HUES64 (cell line): ENCODE results near the gene ATXN7L1.

Source experiments
- H3K27ac ChIP-seq: 2 replicates; pipeline ENCODE4 v1.7.0; 2013; ENCODE audit warnings: low read depth, low read length, inconsistent platforms
- H3K27me3 ChIP-seq: 2 replicates; pipeline ENCODE4 v1.6.1; 2013; ENCODE audit warnings: mild to moderate bottlenecking, low read length; ENCODE audit not compliant: insufficient read depth
- H3K36me3 ChIP-seq: 2 replicates; pipeline ENCODE4 v1.6.1; 2013; ENCODE audit warnings: mild to moderate bottlenecking, low read length; ENCODE audit not compliant: insufficient read depth
- H3K4me1 ChIP-seq: 2 replicates; pipeline ENCODE4 v1.6.1; 2013; ENCODE audit warnings: mild to moderate bottlenecking, low read length, moderate library complexity; ENCODE audit not compliant: insufficient read depth
- H3K4me3 ChIP-seq: 2 replicates; pipeline ENCODE4 v1.5.1; 2013; ENCODE audit warnings: mild to moderate bottlenecking, low read length, moderate library complexity
- H3K9ac ChIP-seq: 2 replicates; pipeline ENCODE4 v1.6.1; 2013; ENCODE audit warnings: mild to moderate bottlenecking, low read depth, low read length
- H3K9me3 ChIP-seq: 2 replicates; pipeline ENCODE4 v1.6.1; 2013; ENCODE audit warnings: low read depth, low read length; ENCODE audit not compliant: insufficient read depth
- WGBS: fragments of 150-250, 120-280 bp; methylation state at CpG from one replicate; pipeline ENCODE4 v1.1.7; 2013; ENCODE audit warnings: missing lambda C conversion rate; 5-methylcytosine and 5-hydroxymethylcytosine counted together

The ATXN7L1 gene

DNA sequence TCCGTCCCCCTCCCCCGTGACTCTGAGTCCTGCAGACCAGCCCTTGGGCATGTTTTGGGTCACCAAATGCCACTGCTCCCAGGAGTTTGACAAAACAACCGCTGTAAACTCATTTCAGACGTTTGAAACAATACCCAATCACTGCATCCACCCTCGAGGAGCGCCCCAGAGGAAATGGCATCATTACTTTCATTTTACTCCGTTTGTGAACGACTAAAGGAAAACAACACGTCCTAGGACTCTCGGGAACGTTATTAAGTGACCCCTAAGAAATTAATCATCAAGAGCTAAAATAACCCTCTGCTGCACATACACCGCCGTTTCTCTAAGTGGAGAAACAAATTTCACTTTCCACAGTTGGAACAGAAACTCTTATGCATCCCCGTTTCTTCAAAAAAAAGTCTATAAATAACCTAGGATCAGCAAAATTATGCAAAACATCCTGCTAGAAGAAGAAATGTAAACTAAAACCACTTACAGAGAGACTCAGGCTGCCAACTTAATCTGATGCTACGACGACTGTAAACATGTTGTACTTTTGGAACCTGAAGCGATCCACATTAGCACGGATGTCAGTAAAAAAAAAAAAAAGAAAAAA, 185.2 kb downstream of the ATXN7L1 start:
- Histone ChIP-seq H3K4me3 (peak overlapping the region; percentile 54), H3K27ac (peak overlapping the region; percentile 67; the same call in 1 of the 2 replicates), H3K9ac (peak overlapping the region; percentile 58), H3K4me1 (peaks cover 54% of the 10 kb centered on the region), H3K36me3 (no peaks in the 10 kb centered on the region), H3K9me3 (no peaks in the 10 kb centered on the region), H3K27me3 (no peaks in the 10 kb centered on the region; the same call in 1 of the 2 replicates)
- 21% methylated on average over 18 of the region's 18 CpGs for WGBS

DNA sequence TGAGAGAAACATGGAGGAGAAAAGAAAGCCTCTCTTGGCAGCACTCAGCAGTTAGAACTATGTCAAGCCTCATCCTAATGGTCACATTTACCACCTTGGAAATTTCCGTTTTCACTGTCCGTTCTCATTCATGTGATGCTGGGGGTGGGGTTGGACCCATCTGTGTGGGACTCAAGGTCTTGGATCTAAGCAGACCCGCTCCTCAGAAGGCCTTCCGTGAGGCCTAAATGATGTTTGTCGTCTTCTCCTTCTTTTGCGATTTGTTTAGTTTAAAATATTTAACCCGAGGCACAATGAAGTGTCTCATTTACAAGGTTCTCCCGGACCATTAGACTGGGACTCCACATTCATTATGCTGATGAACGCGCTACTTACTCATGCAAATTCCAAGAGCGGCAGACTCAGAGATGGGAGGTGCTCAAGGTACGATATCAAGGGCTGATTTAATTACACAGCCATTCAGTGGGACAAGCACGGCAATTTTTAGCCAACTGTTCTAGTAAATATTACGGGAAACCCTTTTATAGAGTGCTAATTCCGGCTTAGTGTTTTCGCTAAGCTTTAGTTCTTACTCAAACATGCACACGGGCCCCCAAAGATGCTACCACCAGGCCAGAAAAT, 186.0 kb downstream of the ATXN7L1 start:
- Histone ChIP-seq H3K27me3 (no peaks in the 10 kb centered on the region; the same call in 1 of the 2 replicates), H3K27ac (peak overlapping the region; percentile 67; the same call in 1 of the 2 replicates), H3K4me1 (peaks cover 47% of the 10 kb centered on the region), H3K4me3 (peak overlapping the region; percentile 54), H3K36me3 (no peaks in the 10 kb centered on the region), H3K9me3 (no peaks in the 10 kb centered on the region), H3K9ac (peak overlapping the region; percentile 58)
- 49% methylated on average over 17 of the region's 17 CpGs for WGBS

DNA sequence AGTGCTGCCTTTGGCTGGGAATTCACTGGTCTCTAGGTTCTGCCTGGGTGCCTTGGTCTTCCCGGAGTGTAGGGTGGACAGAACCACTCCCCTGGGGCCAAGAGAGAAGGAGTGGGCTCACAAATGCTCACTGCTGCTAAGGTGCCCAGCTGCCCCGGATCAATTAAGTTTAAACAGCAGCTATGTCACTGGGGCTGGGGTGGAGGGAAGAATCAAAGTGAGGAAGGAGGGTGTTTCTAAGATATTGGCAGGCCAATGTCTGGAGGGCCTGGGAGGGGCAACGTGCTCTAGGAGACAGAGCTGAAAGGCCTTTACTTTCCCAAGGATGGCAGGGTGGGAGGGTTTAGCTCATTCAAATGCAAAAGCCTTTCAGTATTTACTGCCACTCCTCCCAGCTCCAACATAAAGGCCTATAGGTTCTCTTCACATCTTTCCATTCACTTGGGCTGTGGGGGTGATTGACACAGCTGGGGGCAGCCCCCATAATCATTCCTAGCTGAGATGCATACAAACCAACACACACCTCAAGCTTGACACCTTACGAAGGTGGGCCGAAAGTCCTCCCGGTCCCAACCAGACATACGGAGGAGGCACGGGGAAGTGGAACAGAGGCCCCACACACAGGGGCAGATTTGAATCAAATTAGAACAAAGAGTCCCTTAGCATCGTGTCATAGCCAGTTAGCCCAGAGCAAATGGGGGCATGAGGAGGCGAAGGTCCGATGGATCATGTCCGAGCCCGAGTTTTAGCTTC, 187.2 kb downstream of the ATXN7L1 start:
- Histone ChIP-seq H3K27me3 (no peaks in the 10 kb centered on the region; the same call in 1 of the 2 replicates), H3K4me1 (peaks cover 47% of the 10 kb centered on the region), H3K27ac (peak overlapping the region; percentile 92), H3K4me3 (peak overlapping the region; percentile 21; the same call in 1 of the 2 replicates), H3K9ac (peak overlapping the region; percentile 2; the same call in 1 of the 2 replicates), H3K9me3 (no peaks in the 10 kb centered on the region), H3K36me3 (no peaks in the 10 kb centered on the region)
- 18% methylated on average over 13 of the region's 13 CpGs for WGBS

DNA sequence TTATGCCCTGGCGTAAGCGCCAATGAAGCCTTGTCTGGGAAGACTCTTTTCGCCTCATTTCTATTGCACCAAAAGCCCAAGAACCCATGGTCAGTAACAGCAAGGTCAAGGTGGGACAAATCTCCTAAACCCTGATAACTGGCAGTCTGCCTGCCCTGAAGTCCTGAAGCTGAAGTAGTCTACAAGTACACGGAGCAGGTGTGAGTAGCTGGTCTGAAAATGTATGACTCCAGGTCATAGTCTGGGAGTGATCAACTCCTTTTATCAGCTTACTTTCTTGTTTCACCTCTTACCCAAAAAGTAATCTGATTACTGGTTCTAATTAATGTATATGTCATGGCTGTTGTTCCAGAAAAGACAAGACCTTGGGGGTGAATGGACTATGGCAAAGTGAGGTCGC, 187.8 kb downstream of the ATXN7L1 start:
- Histone ChIP-seq H3K27ac (peak overlapping the region; percentile 82), H3K9ac (no peak overlapping the region), H3K27me3 (no peaks in the 10 kb centered on the region; the same call in 1 of the 2 replicates), H3K4me3 (no peak overlapping the region), H3K36me3 (no peaks in the 10 kb centered on the region), H3K4me1 (peaks cover 47% of the 10 kb centered on the region), H3K9me3 (no peaks in the 10 kb centered on the region)
- 63% methylated on average over 5 of the region's 5 CpGs for WGBS

DNA sequence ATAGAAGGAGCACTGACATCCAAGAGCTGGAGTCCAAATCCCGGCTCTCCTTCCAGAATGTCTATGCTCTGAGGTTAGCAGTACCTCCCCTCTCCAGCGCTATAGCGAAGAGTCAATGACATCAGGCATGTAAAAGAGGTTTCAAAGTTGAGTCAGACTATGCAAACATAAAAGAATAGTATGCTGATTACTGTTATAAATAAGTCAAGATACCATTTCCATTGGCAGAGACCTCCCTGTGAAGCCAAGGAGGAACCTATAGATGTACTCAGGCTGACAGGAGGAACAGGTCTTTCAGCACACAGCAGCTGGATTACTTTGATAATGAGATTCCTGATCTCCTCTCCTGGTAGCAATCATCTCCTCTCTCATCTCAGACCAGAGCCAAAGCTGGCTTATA, 191.2 kb downstream of the ATXN7L1 start:
- Histone ChIP-seq H3K9ac (no peak overlapping the region), H3K9me3 (no peaks in the 10 kb centered on the region), H3K4me3 (no peak overlapping the region), H3K27ac (no peak overlapping the region), H3K4me1 (peaks cover 38% of the 10 kb centered on the region), H3K36me3 (no peaks in the 10 kb centered on the region), H3K27me3 (no peaks in the 10 kb centered on the region)
- WGBS, result 87% methylated on average over 3 of the region's 3 CpGs

DNA sequence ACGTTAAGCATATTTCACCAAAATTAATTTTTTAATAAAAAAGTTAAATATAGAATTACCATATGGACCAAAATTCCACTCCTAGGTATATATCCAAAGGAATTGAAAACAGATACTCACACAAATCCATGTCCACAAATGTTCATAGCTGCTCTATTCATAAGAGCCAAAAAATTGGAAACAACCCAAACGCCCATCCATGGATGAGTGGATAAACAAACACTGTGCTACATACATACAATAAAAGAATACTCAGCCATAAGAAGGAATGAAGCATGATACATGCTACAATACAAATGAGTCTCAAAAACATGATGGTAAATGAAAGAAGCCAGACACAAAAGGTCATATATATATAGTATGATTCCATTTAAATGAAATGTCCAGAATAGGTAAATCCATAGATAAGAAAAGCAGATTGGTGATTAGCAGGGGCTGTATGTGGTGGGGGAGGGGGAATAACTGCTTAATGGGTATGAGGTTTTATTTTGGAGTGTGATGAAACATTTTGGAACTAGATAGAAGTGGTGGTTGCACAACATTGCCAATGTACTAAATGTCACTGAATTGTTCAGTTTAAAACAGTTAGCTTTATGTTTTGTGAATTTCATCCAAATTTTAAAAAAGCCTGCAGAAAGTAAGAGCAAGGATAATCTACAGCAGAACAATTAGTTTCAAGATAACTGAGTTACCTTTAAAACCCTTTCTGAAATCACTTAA, 193.9 kb downstream of the ATXN7L1 start:
- H3K27ac ChIP-seq, result no peak overlapping the region
- peaks cover 17% of the 10 kb centered on the region; the same call in 1 of the 2 replicates for H3K4me1 ChIP-seq
- H3K4me3 ChIP-seq, result no peak overlapping the region
- H3K9me3 ChIP-seq, result no peaks in the 10 kb centered on the region
- H3K27me3 ChIP-seq, result no peaks in the 10 kb centered on the region
- H3K9ac ChIP-seq, result no peak overlapping the region
- H3K36me3 ChIP-seq, result no peaks in the 10 kb centered on the region
- WGBS, result 92% methylated on average over 1 of the region's 2 CpGs

DNA sequence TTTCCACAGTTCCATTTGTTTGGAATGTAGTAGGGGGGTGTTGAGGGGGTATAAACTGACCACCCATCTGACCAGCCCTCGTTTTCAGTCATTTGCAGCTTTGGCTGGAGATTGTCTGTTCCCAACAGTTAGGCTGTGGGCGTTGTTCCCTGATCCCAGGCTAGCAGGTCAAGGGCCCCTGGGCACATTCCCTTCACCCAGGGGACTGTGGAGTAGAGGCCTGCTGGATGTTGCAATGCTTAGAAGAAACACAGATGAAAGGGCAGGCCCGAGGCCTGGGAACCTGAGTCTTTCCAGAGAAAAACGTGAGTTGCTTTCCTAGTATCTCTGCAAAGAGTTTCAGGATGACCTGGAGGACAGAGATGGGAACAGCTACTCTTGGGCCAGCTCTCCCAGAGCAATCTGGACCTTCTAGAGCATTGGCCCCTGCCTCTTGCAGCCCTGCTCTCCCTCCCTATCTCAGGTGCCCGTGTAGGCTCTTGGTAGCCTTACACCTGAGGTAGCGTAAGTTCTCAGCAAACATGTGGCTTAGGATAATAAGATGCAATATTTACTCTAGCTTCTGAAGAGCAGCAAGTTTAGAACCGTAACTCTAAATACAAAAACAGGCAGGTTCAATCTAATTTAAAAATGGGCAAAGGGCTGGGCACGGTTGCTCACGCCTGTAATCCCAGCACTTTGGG, 195.8 kb downstream of the ATXN7L1 start:
- H3K36me3 ChIP-seq, result no peaks in the 10 kb centered on the region
- no peak overlapping the region for H3K9ac ChIP-seq
- H3K27ac ChIP-seq, result no peak overlapping the region
- WGBS, result 89% methylated on average over 9 of the region's 9 CpGs
- no peak overlapping the region for H3K4me3 ChIP-seq
- H3K27me3 ChIP-seq, result no peaks in the 10 kb centered on the region
- peaks cover 17% of the 10 kb centered on the region; the same call in 1 of the 2 replicates for H3K4me1 ChIP-seq
- H3K9me3 ChIP-seq, result no peaks in the 10 kb centered on the region

DNA sequence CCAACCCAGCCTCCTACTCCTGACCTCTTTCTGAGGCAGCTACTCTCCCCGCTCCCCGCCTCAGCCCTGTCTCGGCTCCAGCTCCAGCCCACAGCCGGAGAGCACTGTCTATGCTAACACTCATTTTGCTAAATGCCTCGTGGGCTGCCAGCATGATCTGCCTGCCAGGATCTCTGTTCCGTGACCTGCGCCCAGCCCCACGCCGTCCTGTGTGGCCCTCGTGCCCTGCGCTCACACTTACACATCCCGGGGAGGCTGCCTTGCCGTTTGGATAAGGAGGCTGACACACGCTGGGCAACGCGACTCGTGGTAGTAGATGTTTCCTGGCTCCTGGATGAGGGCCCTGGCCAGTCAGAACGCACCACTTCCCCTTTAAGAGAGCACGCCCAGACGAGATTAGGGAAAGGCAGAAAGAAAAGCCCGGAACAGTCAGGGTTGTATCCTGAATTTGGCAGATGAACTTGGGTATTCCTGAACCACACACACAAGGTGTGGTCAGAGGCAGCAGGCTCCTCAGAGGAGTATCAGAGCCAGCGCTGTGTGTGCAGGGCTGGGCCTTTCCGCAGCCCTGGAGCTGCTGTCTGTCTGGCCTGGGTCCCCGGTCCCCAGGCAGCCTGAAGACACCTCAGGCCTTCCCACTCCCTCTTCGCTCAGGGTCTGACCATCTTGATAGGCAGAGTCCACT, 197.4 kb downstream of the ATXN7L1 start:
- Histone ChIP-seq H3K9me3 (no peaks in the 10 kb centered on the region), H3K9ac (no peak overlapping the region), H3K36me3 (no peaks in the 10 kb centered on the region), H3K4me3 (no peak overlapping the region), H3K27me3 (no peaks in the 10 kb centered on the region), H3K27ac (no peak overlapping the region), H3K4me1 (peaks cover 25% of the 10 kb centered on the region)
- WGBS, result 81% methylated on average over 24 of the region's 25 CpGs

DNA sequence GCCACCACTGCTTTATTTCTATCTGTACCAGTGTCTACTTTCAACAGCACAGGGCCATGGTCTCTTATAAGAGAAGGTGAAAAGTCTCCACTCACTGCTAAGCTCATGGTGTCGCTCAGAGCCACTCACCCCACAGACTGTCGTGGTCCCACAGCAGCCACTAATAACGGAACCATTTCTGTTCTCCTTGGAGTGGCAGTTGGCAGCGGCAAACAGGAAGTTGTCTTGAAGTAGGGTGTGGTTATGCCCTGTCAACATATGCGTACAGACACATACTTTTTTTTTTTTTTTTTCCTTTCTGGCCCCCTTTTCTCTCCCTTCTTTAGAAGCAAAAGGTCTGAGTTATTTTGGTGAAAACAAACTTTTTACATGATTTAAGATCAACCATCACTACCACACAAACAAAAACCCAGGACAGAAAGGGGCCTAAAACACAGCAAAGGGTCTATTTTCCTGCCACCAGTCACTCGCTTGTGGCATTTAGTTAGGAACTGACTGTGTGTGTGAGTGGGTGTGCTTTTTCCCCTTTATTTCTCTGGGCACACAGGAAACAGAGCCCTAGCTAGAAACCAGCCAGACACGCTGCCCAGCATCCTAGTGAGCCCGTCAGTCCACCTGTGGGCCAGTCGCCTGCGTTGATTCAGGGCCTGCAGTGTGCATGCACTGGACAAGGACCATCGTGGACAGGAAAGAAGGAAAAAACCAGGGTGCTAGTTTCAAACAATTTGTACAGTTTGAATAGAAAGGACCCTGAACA, 198.4 kb downstream of the ATXN7L1 start:
- Histone ChIP-seq H3K9ac (no peak overlapping the region), H3K27ac (no peak overlapping the region), H3K4me3 (no peak overlapping the region), H3K9me3 (no peaks in the 10 kb centered on the region), H3K27me3 (no peaks in the 10 kb centered on the region), H3K4me1 (peaks cover 32% of the 10 kb centered on the region), H3K36me3 (no peaks in the 10 kb centered on the region)
- 97% methylated on average over 9 of the region's 11 CpGs for WGBS

DNA sequence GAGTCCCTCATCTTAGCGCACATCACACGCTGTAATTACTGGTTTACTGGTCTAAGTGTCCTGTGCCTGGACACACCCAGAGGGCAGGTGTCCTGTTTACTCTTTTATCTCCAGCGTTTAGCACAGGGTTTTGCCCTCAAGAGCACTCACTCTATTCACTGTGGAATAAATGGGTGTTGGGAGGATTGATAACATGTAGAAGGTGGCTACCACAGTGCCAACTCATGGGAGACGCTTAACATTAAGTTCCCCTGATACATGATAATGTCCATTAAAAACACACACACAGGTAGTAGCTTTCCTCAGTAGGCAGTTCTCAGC, 199.0 kb downstream of the ATXN7L1 start:
- Histone ChIP-seq H3K27me3 (no peaks in the 10 kb centered on the region), H3K9ac (no peak overlapping the region), H3K4me3 (no peak overlapping the region), H3K36me3 (no peaks in the 10 kb centered on the region), H3K9me3 (no peaks in the 10 kb centered on the region), H3K4me1 (peaks cover 30% of the 10 kb centered on the region), H3K27ac (no peak overlapping the region)
- WGBS, result 95% methylated on average over 4 of the region's 4 CpGs
